Lower lobe of right lung (tissue), 2 donors: Measurements from ENCODE around the gene NLRP10. TPM values are rescaled to one million over a fixed set of nuclear protein-coding genes. Genes with fewer than 3 reads are reported as not detected.

Experiments used
- ATAC-seq, 2 donors: fragments of 200-7000 bp; cut with Tn5 transposase; one replicate each; pipeline ENCODE4 v1.9.1; 2020 to 2022; ENCODE audit warnings: mild to moderate bottlenecking in 2 of 2, moderate library complexity in 2 of 2
- DNase-seq: peaks from one replicate; pipeline ENCODE4 v3.0.0-alpha.2; 2020
- H3K27ac ChIP-seq: fragments of 200-600 bp; one replicate; pipeline ENCODE4 v1.8.0; 2022
- H3K27me3 ChIP-seq: fragments of 200-600 bp; one replicate; pipeline ENCODE4 v1.8.0; 2022; ENCODE audit warnings: low read depth
- H3K36me3 ChIP-seq: fragments of 200-600 bp; one replicate; pipeline ENCODE4 v1.8.0; 2022; ENCODE audit warnings: mild to moderate bottlenecking
- H3K4me1 ChIP-seq: fragments of 200-600 bp; one replicate; pipeline ENCODE4 v1.8.0; 2022
- H3K4me3 ChIP-seq: fragments of 200-600 bp; one replicate; pipeline ENCODE4 v1.8.0; 2022; ENCODE audit warnings: mild to moderate bottlenecking
- H3K9me3 ChIP-seq: fragments of 200-600 bp; one replicate; pipeline ENCODE4 v1.8.0; 2022
- CTCF ChIP-seq: fragments of 200-600 bp; IDR thresholded peaks from one replicate; pipeline ENCODE4 v1.8.0; 2022; ENCODE audit warnings: antibody characterized with exemption, mild to moderate bottlenecking
- intact Hi-C: fragments of 100-400 bp; cut with DNase I; formaldehyde crosslinking; loops from one replicate; pipeline ENCODE4 v1.11.0; 2022
- total RNA-seq: library from RNA; stranded (reverse); fragmentation: NEBNext Ultra II Directional; extraction: Animal tissue kit (Norgen Biotek cat#: 25700); gene quantifications from one replicate; pipeline ENCODE4 v1.2.1, GENCODE V29; 2021
- donor health status: DM: no; HTN: yes; CAD: no; lungs with severe emphysema.

Gene NLRP10
- total RNA-seq, 1 donor from 2014 or later, result not detected

GRCh38 chr11:7983832-7984590 is 18.8 kb upstream of the NLRP10 start:
- H3K9me3 ChIP-seq, result no peaks in the 10 kb centered on the region
- DNase-seq, result no peak
- no peak overlapping the region for H3K4me3 ChIP-seq
- peaks cover 6% of the 10 kb centered on the region for H3K36me3 ChIP-seq
- no peak for ATAC-seq
- peaks cover 23% of the 10 kb centered on the region for H3K4me1 ChIP-seq
- no peaks in the 10 kb centered on the region for H3K27me3 ChIP-seq
- TF ChIP-seq CTCF, result no peak
- no peak overlapping the region for H3K27ac ChIP-seq
- intact Hi-C loops, result no loop called here

- Histone ChIP-seq H3K4me1 (peaks cover 10% of the 10 kb centered on the region), H3K36me3 (no peaks in the 10 kb centered on the region), H3K27ac (no peak overlapping the region), H3K4me3 (no peak overlapping the region), H3K9me3 (no peaks in the 10 kb centered on the region), H3K27me3 (no peaks in the 10 kb centered on the region)
- ATAC-seq (no peak), DNase-seq (no peak)
- no peak for TF ChIP-seq CTCF
- intact Hi-C loops, result no loop called here
Observed at GRCh38 chr11:7982582-7983119, 17.4 kb upstream of the NLRP10 start.

- DNase-seq, result no peak
- TF ChIP-seq CTCF, result no peak
- no peak for ATAC-seq
- H3K4me3 ChIP-seq, result no peak overlapping the region
- no peak overlapping the region for H3K27ac ChIP-seq
- no peaks in the 10 kb centered on the region for H3K9me3 ChIP-seq
- intact Hi-C loops, result no loop called here
- no peaks in the 10 kb centered on the region for H3K36me3 ChIP-seq
- H3K27me3 ChIP-seq, result no peaks in the 10 kb centered on the region
- H3K4me1 ChIP-seq, result peaks cover 9% of the 10 kb centered on the region
Observed at GRCh38 chr11:7981619-7982157, 16.4 kb upstream of the NLRP10 start.

GRCh38 chr11:7977232-7977917 is 12.1 kb upstream of the NLRP10 start:
- H3K9me3 ChIP-seq, result no peaks in the 10 kb centered on the region
- H3K27me3 ChIP-seq, result no peaks in the 10 kb centered on the region
- no peaks in the 10 kb centered on the region for H3K36me3 ChIP-seq
- no peaks in the 10 kb centered on the region for H3K4me1 ChIP-seq
- no peak for TF ChIP-seq CTCF
- ATAC-seq (no peak), DNase-seq (no peak)
- H3K4me3 ChIP-seq, result no peak overlapping the region
- intact Hi-C loops, result no loop called here
- no peak overlapping the region for H3K27ac ChIP-seq

DNA sequence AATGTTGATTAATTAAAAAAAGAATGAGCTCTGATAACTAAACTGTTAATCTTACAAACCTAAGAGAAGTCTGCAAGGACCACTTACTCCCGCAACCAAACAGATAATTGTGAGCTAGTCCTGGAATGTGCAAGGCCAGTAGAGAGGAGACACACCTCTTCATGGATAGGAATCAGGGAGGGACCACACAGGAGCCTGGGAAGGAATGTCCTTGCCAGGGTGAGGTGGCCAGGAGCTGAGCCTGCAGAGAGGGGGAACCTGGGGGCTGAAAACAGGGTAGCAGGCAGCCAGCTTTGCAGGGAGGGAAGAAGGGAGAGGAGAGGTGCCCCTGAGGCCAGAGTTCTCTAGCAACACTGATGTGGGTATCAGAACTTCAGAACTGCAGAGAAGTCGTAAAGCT is 9.4 kb upstream of the NLRP10 start:
- H3K4me1 ChIP-seq, result no peaks in the 10 kb centered on the region
- H3K27ac ChIP-seq, result no peak overlapping the region
- no peaks in the 10 kb centered on the region for H3K9me3 ChIP-seq
- no peak for DNase-seq
- intact Hi-C loops, result no loop called here
- ATAC-seq, result no peak
- H3K4me3 ChIP-seq, result no peak overlapping the region
- TF ChIP-seq CTCF, result no peak
- no peaks in the 10 kb centered on the region for H3K27me3 ChIP-seq
- H3K36me3 ChIP-seq, result no peaks in the 10 kb centered on the region
